Hematopoietic multipotent progenitor cell treated with erythropoietin and hydrocortisone succinate and interleukin-3 and kit ligand, for 17 days (in vitro differentiated cells): Measurements from ENCODE around the gene CREB3L2.

Experiments
- DNase-seq: peaks from one replicate; pipeline ENCODE4 v3.0.0-alpha.2; 2015; ENCODE audit warnings: low spot score

CREB3L2 gene

DNA sequence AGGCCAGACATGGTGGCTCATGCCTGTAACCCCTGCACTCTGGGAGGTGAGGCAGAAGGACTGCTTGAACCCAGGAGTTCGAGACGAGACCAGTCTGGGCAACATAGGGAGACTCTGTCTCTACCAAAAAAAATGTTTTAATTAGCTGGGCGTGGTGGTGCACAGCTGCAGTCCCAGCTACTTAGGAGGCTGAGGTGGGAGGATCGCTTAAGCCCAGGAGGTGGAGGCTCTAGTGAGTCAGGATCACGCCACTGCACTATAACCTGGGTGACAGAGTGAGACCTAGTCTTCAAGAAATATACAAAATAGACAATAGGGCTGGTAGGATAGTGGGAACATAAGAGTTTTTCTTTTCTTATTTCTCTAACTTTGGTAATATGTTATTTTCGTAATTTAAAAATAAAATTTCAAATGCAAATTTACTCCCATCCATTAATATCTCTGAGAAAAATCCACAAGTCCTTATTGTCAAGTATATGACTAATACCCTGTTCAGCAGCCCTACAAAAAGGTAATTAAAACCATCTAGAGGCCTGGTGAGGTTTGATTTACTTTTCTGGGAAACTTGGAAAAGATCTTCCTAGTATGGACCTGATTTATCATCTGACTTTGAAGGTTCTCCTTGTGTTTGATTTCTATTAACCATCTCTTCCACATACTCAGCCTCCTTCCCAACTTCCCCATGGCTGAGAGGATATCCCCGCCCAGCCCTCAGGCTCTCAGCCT lies 50.0 kb downstream of the CREB3L2 start:
- DNase-seq = no peak

DNA sequence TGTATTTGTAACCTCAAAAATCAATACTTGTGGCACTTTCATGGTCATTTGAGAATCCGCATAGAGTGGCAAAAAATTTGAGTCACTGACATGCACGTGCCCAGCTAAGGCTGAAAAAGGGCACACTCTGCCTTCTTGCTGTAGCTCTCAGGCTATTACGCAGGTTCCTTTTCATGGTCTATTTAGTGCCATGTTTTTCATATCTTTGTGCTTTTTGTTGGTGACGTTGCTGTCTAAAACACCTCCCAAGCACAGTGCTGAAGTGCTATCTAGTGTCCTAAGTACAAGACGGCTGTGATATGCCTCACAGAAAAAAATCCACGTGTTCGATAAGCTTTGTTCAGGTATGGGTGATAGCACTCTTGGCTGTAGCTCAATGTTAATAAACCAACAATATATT lies 50.9 kb downstream of the CREB3L2 start:
- no peak for DNase-seq

DNA sequence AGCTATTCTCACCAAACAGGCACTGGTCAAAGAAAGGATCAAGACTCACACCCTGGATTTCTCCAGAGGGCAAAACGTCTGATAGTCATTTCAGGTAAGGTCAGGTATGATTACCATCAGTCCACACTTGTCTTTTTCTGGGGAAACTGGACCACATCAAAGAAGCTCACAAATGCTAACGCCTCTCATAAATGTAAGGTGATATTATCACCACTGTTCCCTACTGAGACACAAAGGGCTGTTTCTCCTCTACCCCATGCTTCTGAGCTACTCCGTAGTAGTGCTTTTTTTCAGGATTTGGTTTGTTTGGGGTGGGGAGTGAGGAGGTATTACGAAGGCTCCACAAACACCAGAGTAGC lies 51.6 kb downstream of the CREB3L2 start:
- no peak for DNase-seq

DNA sequence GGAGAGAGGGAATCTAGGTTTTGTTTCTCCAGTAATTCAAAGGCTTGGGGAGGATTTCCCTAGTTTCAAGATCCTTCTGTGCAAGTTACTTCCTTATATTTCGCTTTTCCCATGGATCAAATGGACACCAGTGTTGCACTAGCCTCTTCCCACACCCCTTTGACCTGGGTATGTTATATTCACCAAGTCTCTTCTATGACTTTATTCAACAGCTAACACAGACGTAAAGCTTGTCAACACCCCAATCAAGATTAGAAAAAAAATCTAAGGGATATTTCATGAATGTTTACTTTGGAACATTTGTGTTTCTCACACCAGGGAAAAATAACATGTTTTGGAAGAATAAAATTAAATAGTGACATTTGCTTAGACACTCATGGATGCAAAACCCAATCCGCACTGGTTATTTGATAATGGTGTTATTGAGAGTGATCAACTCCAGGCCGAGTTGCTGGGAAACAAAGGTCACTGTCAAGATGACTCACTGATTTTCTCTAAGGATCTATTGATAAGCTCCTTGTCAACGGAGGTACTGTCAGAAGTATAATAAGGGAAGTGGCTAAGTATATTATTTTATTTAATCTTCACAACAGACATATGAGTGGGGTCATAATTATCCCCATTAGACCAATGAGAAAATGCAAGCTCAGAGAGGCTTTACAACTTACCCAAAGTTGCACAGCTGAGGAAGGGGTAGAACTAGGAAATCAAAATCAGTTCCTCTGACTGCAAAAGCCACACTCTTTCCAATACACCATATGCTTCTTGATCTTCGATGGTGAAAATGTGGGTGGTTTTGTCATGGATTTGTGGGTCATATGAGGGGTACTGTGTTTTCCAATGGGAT lies 52.2 kb downstream of the CREB3L2 start:
- DNase-seq = no peak

DNA sequence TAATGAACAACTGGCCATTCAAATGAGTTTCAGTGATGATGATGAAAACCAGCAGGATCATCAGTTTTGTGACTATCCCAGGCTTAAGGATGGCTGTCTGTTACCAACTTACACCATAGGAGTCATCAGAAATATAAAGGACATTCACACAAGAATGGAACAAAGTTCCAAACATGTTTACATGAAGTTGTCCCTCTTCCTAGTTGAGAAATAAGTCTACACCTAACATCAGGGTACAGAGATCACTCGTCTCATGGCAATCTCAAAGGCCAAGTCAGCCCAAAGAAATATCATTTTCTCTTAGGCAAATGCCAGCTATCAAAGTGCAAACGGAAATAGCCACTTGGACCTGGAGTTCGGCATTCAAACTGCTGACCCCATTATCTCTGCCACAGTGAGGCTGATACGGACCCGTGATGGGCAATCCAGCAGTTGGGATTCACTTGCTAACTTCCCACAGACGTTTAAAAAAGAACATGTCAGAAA lies 53.0 kb downstream of the CREB3L2 start:
- DNase-seq = no peak

DNA sequence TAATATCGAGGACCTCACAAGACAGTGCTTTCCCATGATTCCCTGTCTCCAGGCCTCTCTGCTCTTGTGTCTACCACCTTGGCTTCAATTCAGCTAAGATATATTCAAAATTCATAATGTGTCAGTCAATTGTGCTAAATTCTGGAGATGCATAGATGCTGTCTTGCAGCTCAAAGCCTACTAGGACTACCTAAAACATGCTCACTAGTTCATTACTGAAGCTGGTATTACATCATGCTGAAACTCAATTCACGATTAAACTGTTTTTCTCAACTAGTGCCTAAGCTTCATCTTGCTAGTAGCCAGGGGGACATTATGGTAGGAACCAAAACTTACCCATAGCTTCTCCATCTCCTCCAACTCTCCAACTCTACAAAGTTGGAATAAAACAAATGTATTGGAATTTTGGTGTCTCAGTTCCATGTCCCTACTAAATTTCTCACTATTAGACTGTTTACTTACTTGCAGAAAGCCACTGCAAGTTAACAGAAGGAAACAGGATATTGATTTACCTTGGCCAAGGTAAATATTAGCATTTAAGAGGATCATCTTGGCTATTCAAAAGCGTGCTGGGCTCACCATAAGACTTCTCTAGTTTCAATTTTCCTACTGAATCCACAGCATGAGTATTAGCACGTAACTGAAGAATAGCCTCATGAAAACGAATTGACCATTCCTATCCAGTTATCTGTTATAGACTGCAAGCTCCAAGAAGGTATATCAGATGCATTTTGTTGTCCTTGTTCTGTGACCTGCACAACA lies 53.6 kb downstream of the CREB3L2 start:
- DNase-seq = no peak

DNA sequence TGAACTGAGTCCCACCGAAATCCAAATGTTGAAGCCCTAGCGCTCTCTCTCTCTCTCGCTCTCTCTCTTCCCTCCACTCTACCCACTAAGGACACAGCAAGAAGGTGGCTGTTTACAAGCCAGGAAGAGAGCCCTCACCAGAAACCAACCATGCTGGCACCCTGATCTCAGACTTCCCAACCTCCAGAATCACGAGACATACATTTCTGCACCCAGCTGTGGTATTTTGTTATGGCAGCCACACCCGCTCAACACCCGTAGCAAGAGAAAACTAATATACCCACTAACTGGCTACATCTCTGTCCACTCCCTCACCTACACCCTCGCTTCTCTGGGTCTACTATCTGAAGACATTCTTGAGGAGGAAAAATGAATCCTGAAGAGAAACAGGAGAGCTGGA lies 54.8 kb downstream of the CREB3L2 start:
- DNase-seq = no peak

DNA sequence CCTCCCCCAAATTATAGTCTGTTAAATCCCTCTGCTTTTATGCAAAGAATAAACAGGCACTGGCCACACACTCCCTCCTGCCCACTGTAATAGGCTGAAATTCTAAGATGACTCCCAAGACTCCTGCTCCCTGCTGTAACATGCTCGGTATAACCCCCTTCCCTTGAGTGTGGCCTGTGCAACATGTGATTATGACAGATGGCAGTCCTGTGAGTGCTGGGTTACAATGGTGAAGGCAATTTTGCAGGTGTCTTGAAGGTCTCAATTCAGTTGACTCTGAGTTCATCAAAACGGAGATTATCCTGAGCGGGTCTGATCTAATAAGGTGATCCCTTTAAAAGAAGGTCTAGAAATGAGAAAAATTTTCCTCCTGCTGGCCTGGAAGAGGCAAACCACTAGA lies 55.9 kb downstream of the CREB3L2 start:
- DNase-seq = no peak

DNA sequence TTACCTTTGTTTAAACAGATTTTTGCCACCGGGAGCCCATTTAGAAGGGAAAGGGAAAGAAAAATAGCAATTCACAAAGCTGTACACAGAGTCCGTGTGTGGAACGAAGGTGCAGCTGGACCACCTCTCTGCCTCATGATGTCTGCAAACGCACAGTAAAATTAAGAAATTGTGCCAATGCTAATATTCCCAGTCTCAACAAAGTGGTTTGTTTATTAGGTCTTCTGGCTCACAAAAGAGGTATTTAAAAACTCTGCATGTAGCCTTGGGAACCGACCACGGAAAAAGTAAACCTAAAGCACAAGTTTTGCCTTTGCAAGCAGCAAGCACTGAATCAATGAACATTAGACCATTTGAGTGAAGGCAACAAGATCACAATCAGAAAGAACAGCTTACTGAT lies 57.7 kb downstream of the CREB3L2 start:
- DNase-seq = no peak

DNA sequence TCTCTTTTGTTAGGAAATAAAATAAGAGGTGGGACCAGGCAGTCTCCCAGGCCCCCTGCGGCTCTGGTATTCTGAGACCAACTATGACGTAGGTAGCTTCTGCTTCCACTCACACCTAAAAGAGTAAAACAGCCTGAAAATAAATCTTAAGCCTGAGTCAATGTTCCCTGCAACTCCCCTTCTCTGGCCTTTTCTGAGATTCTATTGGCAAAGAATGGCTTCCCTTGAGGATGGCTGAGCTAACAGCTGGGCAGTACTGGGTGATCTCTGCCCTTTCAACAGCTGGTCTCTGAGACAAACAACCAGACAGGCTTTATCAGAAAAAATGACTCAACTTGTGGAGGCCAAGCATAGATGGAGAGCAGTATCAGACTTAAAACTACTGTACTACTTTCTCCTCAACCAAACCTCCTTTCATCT lies 58.7 kb downstream of the CREB3L2 start:
- DNase-seq = no peak

DNA sequence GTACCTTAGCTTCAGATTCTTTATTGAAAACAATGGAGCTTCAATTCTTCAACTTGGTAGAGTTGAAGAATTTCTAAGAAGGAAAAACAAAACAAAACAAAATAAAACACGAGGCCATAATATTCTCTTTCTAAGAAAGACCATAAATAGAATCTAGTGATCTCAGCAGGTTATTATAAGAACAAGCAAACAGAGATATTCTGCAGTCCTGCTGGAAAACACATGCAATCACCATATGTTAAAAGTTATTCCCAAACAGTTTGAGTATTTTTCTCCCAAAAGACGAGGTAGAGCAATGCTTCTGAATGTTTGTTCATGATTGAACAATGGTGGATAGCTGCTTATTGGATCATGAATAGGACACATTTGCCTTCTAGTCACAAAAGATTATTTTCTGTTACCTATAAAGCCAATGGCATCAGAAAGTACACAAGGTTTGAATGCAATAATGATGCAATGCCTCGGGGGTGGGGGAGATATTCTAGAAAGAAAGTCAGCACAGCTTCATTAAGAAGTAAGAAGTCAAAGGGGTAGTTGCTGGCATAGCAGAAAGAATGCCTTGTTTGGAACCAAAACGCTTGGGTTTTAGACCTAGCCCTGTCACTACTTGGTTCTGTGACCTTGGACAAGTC lies 59.3 kb downstream of the CREB3L2 start:
- DNase-seq = no peak

DNA sequence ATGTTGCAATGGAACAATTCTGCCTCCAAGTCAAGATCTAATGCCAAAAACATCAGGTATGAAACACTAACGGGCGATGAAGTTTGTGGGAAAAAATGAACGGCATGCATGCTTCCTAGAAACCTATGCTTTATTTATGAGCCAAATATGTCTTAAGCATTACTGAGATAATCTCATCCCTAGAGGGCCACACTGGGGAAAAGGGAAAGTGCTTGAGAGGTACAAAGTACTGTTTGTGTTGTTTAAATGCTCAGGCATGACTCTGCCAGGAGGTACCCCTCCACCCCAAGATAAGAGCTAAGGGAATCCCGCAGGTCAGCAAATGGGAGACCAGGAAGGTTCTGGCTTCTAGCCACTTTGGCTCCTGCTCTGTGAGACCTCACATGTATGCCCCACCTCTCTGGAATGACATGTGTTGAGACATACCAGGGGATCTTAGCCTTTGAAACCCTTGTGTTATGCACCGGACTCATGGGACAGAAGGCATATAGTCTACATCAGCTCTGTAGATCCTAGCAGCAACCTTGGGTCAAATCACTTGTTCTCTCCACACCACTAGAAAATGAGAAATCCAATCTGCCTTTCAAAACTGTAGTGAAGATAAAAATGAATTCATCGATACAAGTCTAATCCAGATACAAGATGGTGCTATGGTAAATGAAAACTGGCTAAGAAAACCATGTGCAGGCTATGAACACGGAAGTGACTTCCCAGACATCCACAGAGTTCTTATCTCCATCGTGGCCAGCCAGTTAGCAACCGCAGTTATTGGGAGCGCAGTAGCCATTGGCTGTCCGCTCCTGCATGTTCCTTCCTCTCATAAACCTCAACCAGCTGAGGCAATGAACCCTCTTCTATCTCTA lies 61.0 kb downstream of the CREB3L2 start:
- no peak for DNase-seq

DNA sequence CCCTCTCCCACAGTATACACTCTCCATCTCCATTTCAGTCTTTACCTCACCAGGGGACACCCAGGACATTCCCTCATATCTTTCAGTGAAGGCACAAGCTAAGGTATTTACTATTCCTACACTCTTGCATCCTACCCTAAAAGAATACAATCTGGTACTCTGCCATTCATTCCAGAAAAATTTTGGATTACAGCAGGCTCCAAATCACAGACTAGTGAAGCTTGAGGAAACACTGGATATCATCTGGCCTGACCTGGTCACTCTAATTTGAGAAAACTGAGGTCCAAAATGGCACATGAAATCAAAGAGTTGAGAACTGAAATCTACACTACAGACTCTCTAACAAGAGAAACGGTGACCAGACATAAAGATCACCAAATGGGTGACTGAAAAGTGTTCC lies 61.7 kb downstream of the CREB3L2 start:
- no peak for DNase-seq

DNA sequence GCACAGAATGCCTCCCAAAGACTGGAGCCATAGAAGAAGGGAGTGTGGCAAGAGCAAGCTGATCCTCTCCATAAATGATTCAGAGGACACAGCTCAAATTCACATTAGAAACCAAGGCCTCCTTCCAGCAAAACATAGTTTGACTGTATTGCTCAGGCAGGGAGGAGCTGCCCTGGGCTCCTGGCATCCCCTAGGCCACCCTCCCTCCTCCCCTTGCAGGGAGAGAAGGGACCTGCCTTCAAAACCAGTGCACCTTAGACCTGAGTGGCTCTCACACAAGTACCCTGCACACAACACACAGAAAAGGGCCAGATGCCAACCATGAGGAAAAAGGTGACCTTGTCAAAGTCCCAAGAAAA lies 64.7 kb downstream of the CREB3L2 start:
- no peak for DNase-seq

DNA sequence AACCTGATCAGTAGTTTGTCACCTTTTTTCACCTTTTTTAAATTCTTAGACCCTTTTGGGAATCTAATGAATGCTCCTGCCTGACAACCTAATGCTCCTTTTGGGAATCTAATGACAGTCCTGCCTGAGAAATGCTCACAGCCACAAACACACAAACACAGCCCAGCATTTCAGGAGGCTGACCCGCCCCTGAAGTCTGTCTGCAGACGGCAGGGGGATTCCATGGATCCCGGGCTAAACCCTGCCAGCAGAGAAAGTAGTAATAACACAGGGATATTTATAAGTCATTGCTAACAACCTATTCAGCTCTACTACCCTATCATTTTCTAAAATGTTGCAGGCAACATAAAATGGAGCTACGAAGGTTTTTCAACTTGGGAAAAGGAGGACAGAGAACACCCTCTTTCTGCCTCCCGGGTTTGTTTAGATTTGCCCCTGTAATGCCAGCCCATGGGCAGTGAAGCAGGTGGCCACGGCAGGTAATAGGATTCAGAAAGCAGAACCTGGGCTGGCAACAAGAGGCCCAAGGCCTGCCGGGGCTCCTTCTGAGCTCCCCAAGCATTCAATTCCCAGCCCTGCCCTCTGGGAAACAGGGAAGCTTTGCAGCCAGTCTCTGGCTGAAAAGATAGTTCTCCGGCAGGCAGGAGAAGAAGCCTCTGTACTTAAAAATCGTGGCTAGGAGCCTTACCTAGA lies 65.2 kb downstream of the CREB3L2 start:
- DNase-seq = no peak

DNA sequence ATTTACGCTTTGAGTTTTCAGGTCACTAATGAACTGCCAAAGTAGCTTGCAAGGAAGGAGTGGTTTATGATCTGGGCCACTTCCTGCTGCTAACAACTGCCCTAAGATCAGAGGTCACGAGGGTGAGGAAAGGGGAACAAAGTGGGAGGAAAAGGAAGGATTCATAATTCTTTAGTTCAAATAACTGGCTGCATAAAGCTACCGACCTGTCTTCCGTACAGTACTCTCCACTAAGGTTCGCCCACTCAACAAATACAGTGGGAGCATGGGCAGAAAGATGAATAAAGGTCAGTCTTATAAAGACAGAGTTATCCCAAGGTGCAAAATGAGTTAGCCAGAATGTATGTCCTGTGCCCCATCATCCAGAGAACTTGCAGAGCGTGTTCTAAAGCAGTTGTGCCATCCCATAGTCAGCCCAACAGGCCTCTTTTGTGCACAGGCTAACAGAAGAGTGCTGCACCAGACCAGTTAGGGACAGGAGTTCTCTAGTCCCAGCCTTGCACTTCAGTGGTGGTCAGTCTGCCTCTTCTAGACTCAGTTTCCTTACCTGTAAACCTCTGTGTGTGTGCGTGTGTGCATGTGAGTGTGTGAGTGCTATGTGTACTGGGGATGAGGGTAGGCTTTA lies 65.9 kb downstream of the CREB3L2 start:
- no peak for DNase-seq

DNA sequence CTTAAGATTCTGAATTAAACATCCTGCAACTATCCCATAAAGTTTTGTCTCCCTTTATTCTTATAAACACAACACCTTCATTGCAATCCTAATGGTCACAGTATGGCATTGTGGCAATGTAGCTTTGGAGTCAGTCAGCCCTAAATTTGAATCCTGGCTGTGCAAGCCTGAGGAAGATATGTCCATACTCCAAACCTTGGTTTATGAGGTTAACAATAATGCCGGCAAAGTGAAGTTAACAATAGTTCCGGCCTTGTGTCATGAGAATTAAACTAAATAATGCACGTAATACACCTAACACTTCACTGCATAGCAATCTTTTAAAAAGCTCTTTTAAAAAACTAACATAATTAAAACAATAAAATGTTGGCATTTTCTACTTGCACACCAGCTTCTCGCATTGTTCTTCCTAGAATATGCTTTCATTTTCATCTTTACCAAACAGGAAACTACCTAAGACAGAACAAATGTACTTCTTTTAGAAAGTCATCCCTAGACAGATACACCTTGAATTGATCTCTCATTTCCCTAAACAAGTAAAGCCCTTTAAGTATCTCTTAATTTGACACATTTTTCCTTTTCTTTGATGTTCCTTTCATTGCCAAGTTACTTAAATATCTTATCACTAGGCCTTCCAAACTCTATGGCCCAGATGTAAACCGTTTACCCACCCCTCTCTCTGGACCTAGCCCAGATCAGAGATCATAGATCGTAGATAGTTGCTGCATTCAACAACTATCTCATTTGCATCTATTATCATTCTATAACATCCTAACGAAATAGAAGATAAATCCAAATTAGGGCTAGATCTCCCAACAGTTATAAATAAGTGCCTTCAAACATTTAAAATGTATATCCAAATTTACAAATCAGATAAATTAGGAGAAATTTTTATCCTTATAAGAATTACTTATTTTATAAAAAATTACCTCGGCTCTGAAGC lies 66.7 kb downstream of the CREB3L2 start:
- no peak for DNase-seq

DNA sequence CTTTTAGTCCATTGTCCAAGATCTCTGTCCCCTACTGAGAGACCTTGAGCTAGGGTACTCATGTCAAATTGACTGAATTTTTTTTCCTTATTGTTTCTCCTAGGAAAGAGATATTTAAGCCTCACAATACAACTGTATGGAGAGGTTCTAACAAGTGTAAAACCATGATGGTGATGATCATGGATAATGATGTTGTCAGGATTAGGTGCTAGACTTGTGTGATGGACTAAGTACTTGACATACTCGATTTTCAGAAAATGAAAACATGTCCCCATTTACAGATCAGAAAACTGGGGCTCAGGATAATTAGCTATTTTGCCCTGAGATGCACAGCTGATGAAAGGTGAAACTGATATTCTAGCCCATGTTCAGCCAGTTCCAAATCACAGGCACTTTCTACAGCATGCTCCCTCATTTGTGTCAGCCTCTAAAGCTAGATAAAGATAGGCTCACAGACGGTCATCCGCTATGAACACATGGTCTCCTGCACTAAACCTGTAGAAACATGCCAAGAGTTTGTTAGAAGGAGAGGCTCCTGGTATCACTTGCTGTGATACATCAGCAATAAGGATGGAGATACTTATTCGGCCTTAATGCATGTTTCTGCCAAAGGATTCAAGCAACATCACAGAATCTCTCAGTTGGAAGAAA lies 67.6 kb downstream of the CREB3L2 start:
- DNase-seq = no peak
